ENCODE measurements around the gene PCBP3.

PCBP3 gene

GRCh38 chr21:45861156-45861870, 217.8 kb downstream of the PCBP3 start:
- no peak for DNase-seq (ENCODE audit: low read depth in 3 of 3)

GRCh38 chr21:45862543-45863207, 219.2 kb downstream of the PCBP3 start:
- no peak for DNase-seq (ENCODE audit: low read depth in 3 of 3)

- DNase-seq (ENCODE audit: low read depth in 3 of 3) = no peak
Measured at GRCh38 chr21:45863267-45863666, 219.7 kb downstream of the PCBP3 start.

GRCh38 chr21:45863751-45864150, 220.2 kb downstream of the PCBP3 start:
- no peak for DNase-seq (ENCODE audit: low read depth in 3 of 3)

- DNase-seq (ENCODE audit: low read depth in 3 of 3) = no peak
Measured at GRCh38 chr21:45864436-45864835, 220.9 kb downstream of the PCBP3 start.

GRCh38 chr21:45865106-45865835, 221.7 kb downstream of the PCBP3 start:
- no peak for DNase-seq (ENCODE audit: low read depth in 3 of 3)

GRCh38 chr21:45866551-45866950, 223.0 kb downstream of the PCBP3 start:
- no peak for DNase-seq (ENCODE audit: low read depth in 3 of 3)

- no peak for DNase-seq (ENCODE audit: low read depth in 3 of 3)
Measured at GRCh38 chr21:45867041-45867666, 223.6 kb downstream of the PCBP3 start.

GRCh38 chr21:45867671-45868081, 224.2 kb downstream of the PCBP3 start:
- DNase-seq (ENCODE audit: low read depth in 3 of 3) = no peak

- DNase-seq (ENCODE audit: low read depth in 3 of 3) = no peak
Measured at GRCh38 chr21:45868086-45868485, 224.6 kb downstream of the PCBP3 start.

- DNase-seq (ENCODE audit: low read depth in 3 of 3) = no peak
Measured at GRCh38 chr21:45868488-45868887, 225.0 kb downstream of the PCBP3 start.

- no peak for DNase-seq (ENCODE audit: low read depth in 3 of 3)
Measured at GRCh38 chr21:45869121-45870007, 225.8 kb downstream of the PCBP3 start.

- DNase-seq (ENCODE audit: low read depth in 3 of 3) = no peak
Measured at GRCh38 chr21:45870421-45870820, 226.9 kb downstream of the PCBP3 start.

- no peak for DNase-seq (ENCODE audit: low read depth in 3 of 3)
Measured at GRCh38 chr21:45870851-45871615, 227.5 kb downstream of the PCBP3 start.

GRCh38 chr21:45871616-45872236, 228.2 kb downstream of the PCBP3 start:
- DNase-seq (ENCODE audit: low read depth in 3 of 3) = no peak

GRCh38 chr21:45872471-45872870, 228.9 kb downstream of the PCBP3 start:
- DNase-seq (ENCODE audit: low read depth in 3 of 3) = no peak

- DNase-seq (ENCODE audit: low read depth in 3 of 3) = no peak
Measured at GRCh38 chr21:45872902-45873301, 229.4 kb downstream of the PCBP3 start.

GRCh38 chr21:45873418-45873817, 229.9 kb downstream of the PCBP3 start:
- DNase-seq (ENCODE audit: low read depth in 3 of 3) = no peak

- no peak for DNase-seq (ENCODE audit: low read depth in 3 of 3)
Measured at GRCh38 chr21:45873866-45874265, 230.3 kb downstream of the PCBP3 start.
